H1 (cell line): ENCODE data around the gene PSG5.
"Not testable (repeated sequence)": the region's sequence is repeated elsewhere in the genome, so short reads cannot be mapped to it uniquely, and the experiment has no call there.

Source experiments
- CREB1 ChIP-seq: IDR thresholded peaks from 2 replicates; pipeline ENCODE4 v1.6.1; 2012; ENCODE audit warnings: inconsistent platforms
- EP300 ChIP-seq, 2 experiments: IDR thresholded peaks; 1 replicate in 1 of 2; 2 replicates in 1 of 2; pipeline ENCODE4 v1.6.1; 2011 to 2012; ENCODE audit warnings: low read depth in 2 of 2, low read length in 2 of 2, mild to moderate bottlenecking in 2 of 2, borderline replicate concordance in 1 of 2, inconsistent platforms in 1 of 2, moderate library complexity in 1 of 2
- TAF1 ChIP-seq: IDR thresholded peaks from 2 replicates; pipeline ENCODE4 v1.6.1; 2011; ENCODE audit warnings: mild to moderate bottlenecking, low read depth, low read length
- TF ChIP-seq, protein P1 (sequence below), 3 experiments: IDR thresholded peaks; 1 replicate in 2 of 3; 2 replicates in 1 of 3; pipeline versions ENCODE4 v1.5.1 to v1.6.1; 2011; ENCODE audit warnings: low read length in 3 of 3, mild to moderate bottlenecking in 3 of 3, inconsistent platforms in 2 of 3, low read depth in 1 of 3, moderate library complexity in 1 of 3; ENCODE audit not compliant: insufficient read depth in 1 of 3; ENCODE audit errors: control extremely low read depth in 1 of 3
- TF ChIP-seq, protein P2 (sequence below): IDR thresholded peaks from 2 replicates; pipeline ENCODE4 v1.6.1; 2012; ENCODE audit warnings: inconsistent platforms

DNA sequence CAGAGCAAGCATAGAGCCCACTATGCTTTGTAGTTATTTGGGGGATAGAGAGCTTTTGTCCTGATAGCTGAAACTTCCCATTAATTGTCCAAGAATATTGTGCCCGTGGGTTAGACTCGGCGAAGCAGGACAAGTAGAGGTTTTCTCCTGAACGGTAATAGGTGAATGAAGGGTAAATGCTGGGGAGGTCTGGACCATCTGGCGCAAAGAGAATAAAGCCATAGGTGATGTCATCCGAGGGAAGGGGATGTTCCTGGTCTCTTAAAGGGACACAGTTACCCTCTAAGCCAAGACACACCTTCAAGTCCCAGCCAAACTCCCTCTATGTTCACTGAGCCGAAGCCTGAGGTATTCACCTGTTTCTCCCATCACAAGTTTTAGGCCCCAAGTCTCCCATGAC, 8.1 kb upstream of the PSG5 start:
- TF ChIP-seq EP300 (IDR thresholded peaks at IDR 0.05; ENCODE audit: borderline replicate concordance in 1 of 2, low read depth in 2 of 2, low read length in 2 of 2); TAF1; CREB1: not testable (repeated sequence)
- TF ChIP-seq, protein P1, sequence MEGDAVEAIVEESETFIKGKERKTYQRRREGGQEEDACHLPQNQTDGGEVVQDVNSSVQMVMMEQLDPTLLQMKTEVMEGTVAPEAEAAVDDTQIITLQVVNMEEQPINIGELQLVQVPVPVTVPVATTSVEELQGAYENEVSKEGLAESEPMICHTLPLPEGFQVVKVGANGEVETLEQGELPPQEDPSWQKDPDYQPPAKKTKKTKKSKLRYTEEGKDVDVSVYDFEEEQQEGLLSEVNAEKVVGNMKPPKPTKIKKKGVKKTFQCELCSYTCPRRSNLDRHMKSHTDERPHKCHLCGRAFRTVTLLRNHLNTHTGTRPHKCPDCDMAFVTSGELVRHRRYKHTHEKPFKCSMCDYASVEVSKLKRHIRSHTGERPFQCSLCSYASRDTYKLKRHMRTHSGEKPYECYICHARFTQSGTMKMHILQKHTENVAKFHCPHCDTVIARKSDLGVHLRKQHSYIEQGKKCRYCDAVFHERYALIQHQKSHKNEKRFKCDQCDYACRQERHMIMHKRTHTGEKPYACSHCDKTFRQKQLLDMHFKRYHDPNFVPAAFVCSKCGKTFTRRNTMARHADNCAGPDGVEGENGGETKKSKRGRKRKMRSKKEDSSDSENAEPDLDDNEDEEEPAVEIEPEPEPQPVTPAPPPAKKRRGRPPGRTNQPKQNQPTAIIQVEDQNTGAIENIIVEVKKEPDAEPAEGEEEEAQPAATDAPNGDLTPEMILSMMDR (IDR thresholded peaks at IDR 0.05; ENCODE audit: control extremely low read depth in 1 of 3, insufficient read depth in 1 of 3, low read depth in 1 of 3, low read length in 3 of 3), result not testable (repeated sequence)
- TF ChIP-seq, protein P2, sequence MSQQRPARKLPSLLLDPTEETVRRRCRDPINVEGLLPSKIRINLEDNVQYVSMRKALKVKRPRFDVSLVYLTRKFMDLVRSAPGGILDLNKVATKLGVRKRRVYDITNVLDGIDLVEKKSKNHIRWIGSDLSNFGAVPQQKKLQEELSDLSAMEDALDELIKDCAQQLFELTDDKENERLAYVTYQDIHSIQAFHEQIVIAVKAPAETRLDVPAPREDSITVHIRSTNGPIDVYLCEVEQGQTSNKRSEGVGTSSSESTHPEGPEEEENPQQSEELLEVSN, result not testable (repeated sequence)
